Immature natural killer cell (primary cell): ENCODE measurements around the gene TAF11. TPM values are rescaled to one million over a fixed set of nuclear protein-coding genes. Genes with fewer than 3 reads are reported as not detected.

ENCODE experiments used
- DNase-seq, 3 donors: peaks; one replicate each; pipeline ENCODE4 v3.0.0; 2022; ENCODE audit warnings: mixed read lengths in 1 of 3
- H3K27ac Mint-ChIP-seq, 6 donors: one replicate each; pipeline ENCODE4 v1.8.0; 2020; ENCODE audit warnings: mixed read lengths in 6 of 6, mild to moderate bottlenecking in 5 of 6, inconsistent platforms in 4 of 6, moderate library complexity in 3 of 6
- H3K27me3 Mint-ChIP-seq, 3 donors: one replicate each; pipeline ENCODE4 v1.8.0; 2020 to 2021; ENCODE audit warnings: low read depth in 3 of 3, mild to moderate bottlenecking in 3 of 3, mixed read lengths in 3 of 3, moderate library complexity in 3 of 3, inconsistent platforms in 1 of 3
- H3K36me3 Mint-ChIP-seq, 3 donors: one replicate each; pipeline ENCODE4 v1.8.0; 2020; ENCODE audit warnings: mixed read lengths in 3 of 3, inconsistent platforms in 2 of 3, mild to moderate bottlenecking in 2 of 3
- H3K4me1 Mint-ChIP-seq, 2 donors: one replicate each; pipeline ENCODE4 v1.8.0; 2020; ENCODE audit warnings: inconsistent platforms in 2 of 2, mild to moderate bottlenecking in 2 of 2, mixed read lengths in 2 of 2, moderate library complexity in 1 of 2
- H3K4me3 Mint-ChIP-seq, 5 donors: one replicate each; pipeline ENCODE4 v1.8.0; 2020; ENCODE audit warnings: mild to moderate bottlenecking in 5 of 5, mixed read lengths in 5 of 5, inconsistent platforms in 3 of 5, moderate library complexity in 3 of 5
- H3K9me3 Mint-ChIP-seq, 6 donors: one replicate each; pipeline ENCODE4 v1.8.0; 2020; ENCODE audit warnings: mild to moderate bottlenecking in 6 of 6, mixed read lengths in 6 of 6, inconsistent platforms in 4 of 6, moderate library complexity in 3 of 6
- polyA plus RNA-seq, 3 donors: library from polyadenylated mRNA; unstranded; fragments of 300-500 nt; fragmentation: Illumina TruSeq; gene quantifications; one replicate each; pipeline ENCODE4 v1.2.3, GENCODE V29; 2021

Gene TAF11
- polyA plus RNA-seq, 3 donors from 2014 or later: 15.8 to 20.5 (median 20.4) TPM

DNA sequence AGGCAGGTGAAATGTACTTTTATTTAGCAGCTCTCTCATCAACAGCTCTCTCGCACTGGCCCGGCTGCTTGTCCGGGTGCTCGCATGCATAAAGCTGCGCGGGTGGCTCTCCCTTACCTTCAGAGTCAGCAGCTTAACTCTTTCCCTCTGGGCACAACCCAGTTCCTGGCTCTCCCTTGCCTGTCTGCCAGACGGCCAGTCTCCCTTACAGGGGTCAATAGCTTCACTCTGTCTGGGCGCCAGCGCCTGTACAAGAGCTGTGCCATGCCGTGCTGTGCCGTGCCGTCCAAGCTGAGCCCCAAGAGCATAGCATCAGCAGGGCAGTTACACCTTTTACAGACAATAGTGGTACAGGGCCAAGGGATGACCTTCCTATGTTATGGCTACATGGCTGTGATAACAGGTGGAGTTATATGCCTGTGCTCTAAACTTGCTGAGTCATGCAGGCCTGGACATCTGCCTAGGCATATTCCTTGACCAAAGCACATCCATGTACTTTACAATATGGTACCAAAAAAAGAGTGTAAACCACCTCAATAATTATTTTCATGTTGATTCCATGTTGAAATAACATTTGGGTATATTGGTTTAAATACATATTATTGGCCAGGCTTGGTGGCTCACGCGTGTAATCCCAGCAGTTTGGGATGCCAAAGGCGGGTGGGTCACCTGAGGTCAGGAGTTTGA is 48.0 kb downstream of the TAF11 start:
- Mint-ChIP-seq H3K9me3 (no peaks in the 10 kb centered on the region), H3K27ac (no peak overlapping the region), H3K36me3 (peaks cover 10 to 35% (median 12%) of the 10 kb centered on the region in 3 donors), H3K4me3 (no peak overlapping the region), H3K27me3 (no peaks in the 10 kb centered on the region), H3K4me1 (no peaks in the 10 kb centered on the region)
- DNase-seq: no peak

DNA sequence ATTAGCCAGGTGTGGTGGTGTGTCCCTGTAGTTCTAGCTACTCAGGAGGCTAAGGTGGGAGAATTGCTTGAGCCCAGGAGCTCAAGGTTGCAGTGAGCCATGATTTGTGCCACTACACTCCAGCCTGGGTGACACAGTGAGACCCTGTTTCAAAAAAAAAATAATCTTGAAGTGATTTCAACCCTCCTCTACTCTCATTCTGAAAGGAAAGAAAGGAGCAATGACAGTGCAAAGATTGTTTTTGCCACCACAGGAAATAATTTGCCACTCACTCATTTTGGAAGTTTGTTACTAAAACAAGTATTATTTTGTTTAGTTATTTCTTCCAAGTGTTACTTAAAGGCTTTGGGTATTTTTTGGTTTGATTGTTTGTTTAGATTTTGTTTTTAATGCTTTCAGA is 50.3 kb downstream of the TAF11 start:
- H3K36me3 Mint-ChIP-seq: peaks cover 10 to 40% (median 17%) of the 10 kb centered on the region in 3 donors
- H3K27me3 Mint-ChIP-seq: peaks cover 0 to 2% (median 0%) of the 10 kb centered on the region in 3 donors
- H3K27ac Mint-ChIP-seq: no peak overlapping the region
- no peak for DNase-seq
- H3K4me3 Mint-ChIP-seq: no peak overlapping the region
- no peaks in the 10 kb centered on the region for H3K4me1 Mint-ChIP-seq
- no peaks in the 10 kb centered on the region for H3K9me3 Mint-ChIP-seq

GRCh38 chr6:34836451-34836850 is 51.4 kb downstream of the TAF11 start:
- peaks cover 10 to 39% (median 17%) of the 10 kb centered on the region in 3 donors for H3K36me3 Mint-ChIP-seq
- H3K27ac Mint-ChIP-seq: no peak overlapping the region
- H3K4me1 Mint-ChIP-seq: no peaks in the 10 kb centered on the region
- no peaks in the 10 kb centered on the region for H3K9me3 Mint-ChIP-seq
- no peak overlapping the region for H3K4me3 Mint-ChIP-seq
- DNase-seq: no peak
- peaks cover 0 to 2% (median 0%) of the 10 kb centered on the region in 3 donors for H3K27me3 Mint-ChIP-seq

GRCh38 chr6:34836008-34836407 is 51.8 kb downstream of the TAF11 start:
- H3K4me1 Mint-ChIP-seq: no peaks in the 10 kb centered on the region
- peaks cover 0 to 2% (median 0%) of the 10 kb centered on the region in 3 donors for H3K27me3 Mint-ChIP-seq
- H3K27ac Mint-ChIP-seq: no peak overlapping the region
- H3K4me3 Mint-ChIP-seq: no peak overlapping the region
- H3K36me3 Mint-ChIP-seq: peaks cover 10 to 39% (median 17%) of the 10 kb centered on the region in 3 donors
- DNase-seq: no peak
- H3K9me3 Mint-ChIP-seq: no peaks in the 10 kb centered on the region

GRCh38 chr6:34834789-34835518 is 52.9 kb downstream of the TAF11 start:
- H3K27ac Mint-ChIP-seq: no peak overlapping the region
- no peaks in the 10 kb centered on the region for H3K4me1 Mint-ChIP-seq
- H3K36me3 Mint-ChIP-seq: peaks cover 10 to 43% (median 17%) of the 10 kb centered on the region in 3 donors

DNA sequence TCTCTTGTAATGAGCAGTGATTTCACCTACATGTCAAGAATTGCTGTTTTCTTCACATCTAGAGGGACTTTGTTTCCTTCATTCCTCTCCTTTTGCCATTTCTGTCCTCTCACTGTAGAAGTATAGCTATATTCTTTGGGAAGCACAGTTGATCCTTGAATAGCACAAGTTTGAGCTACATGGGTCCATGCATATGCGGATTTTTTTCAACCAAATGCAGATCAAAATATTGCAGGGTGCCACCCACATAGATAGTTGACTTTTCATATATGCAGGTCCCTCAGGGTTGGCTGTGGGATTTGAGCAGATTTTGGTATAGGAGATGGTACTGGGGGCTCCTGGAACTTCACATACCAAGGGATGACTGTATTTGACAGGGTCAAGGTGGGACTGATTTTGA is 54.9 kb downstream of the TAF11 start:
- H3K9me3 Mint-ChIP-seq: no peaks in the 10 kb centered on the region
- no peak for DNase-seq
- no peak overlapping the region for H3K27ac Mint-ChIP-seq
- H3K27me3 Mint-ChIP-seq: peaks cover 0 to 2% (median 2%) of the 10 kb centered on the region in 3 donors
- H3K36me3 Mint-ChIP-seq: peaks cover 9 to 32% (median 23%) of the 10 kb centered on the region in 3 donors
- H3K4me3 Mint-ChIP-seq: no peak overlapping the region
- H3K4me1 Mint-ChIP-seq: no peaks in the 10 kb centered on the region

More at GRCh38 chr6:34834789-34835518, 52.9 kb downstream of the TAF11 start:
- Mint-ChIP-seq H3K4me3 (no peak overlapping the region), H3K9me3 (no peaks in the 10 kb centered on the region), H3K27me3 (peaks cover 0 to 2% (median 0%) of the 10 kb centered on the region in 3 donors)
- DNase-seq: no peak

DNA sequence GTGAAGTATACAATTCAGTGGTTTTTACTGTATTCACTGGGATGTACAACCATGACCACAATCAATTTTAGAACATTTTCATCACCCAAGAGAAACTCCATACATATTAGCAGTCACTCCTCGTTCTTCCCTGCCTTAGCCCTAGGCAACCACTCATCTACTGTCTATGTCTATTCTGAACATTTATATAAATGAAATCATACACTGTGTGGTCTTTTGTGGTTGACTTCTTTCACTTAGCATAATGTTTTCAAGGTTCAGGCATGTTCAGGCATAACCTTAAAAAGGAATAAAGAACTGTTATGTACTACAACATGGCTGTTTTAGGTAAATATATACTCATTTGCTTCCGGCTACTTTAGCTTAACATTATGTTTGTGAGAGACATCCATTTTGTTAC is 58.7 kb downstream of the TAF11 start:
- no peak overlapping the region for H3K27ac Mint-ChIP-seq
- H3K27me3 Mint-ChIP-seq: peaks cover 0 to 2% (median 0%) of the 10 kb centered on the region in 3 donors
- peaks cover 11 to 24% (median 16%) of the 10 kb centered on the region in 3 donors for H3K36me3 Mint-ChIP-seq
- DNase-seq: no peak
- no peaks in the 10 kb centered on the region for H3K9me3 Mint-ChIP-seq
- no peak overlapping the region for H3K4me3 Mint-ChIP-seq
- H3K4me1 Mint-ChIP-seq: no peaks in the 10 kb centered on the region

Other genes with a start within 250 kb of the TAF11 start
- gene ILRUN, start 191.3 kb downstream of the TAF11 start, polyA plus RNA-seq: 10 to 100 TPM; 16.5 to 26.8 (median 19.3) TPM
- 100 to 1,000 TPM; 266 to 481 (median 325) TPM for gene SNRPC, start 130.5 kb downstream of the TAF11 start, polyA plus RNA-seq
- 1 to 10 TPM in 2 of 3 donors, under 1 TPM in 1; 0.83 to 2.8 (median 2.0) TPM for gene BLTP3A, start 96.0 kb downstream of the TAF11 start, polyA plus RNA-seq
- gene ANKS1A, start 1.2 kb upstream of the TAF11 start, polyA plus RNA-seq: 1 to 10 TPM; 1.3 to 4.3 (median 1.6) TPM